ENCODE results near the gene MRPL11. TPM values are rescaled to one million over a fixed set of nuclear protein-coding genes. Genes with fewer than 3 reads are reported as not detected.

The MRPL11 gene
- total and polyA plus RNA-seq, 2 donors (not counting 1 experiment from before 2014, with no cell fraction given), result 32.7 to 35.7 TPM

DNA sequence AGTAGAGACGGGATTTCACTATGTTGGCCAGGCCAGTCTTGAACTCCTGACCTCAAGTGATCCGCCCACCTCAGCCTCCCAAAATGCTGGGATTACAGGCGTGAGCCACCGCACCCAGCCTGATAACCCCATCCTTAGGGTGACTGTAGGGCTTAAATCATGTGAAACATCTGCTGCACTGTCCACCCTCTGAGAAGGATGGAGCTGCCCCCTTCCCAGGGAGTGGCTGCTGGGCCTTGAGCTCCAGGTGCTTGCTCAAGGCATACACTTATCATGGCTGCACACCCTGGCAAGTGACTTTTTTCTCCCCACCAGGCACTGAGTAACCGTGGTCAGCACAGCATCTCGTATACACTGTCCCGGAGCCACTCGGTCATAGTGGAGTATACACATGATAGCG is 33.4 kb upstream of the MRPL11 start:
- no peak overlapping the region for H3K4me3 ChIP-seq (replicated peaks in 1 of 4; ENCODE audit: control extremely low read depth in 1 of 4, insufficient read depth in 1 of 4, low read depth in 3 of 4, low read length in 4 of 4)
- no peaks in the 10 kb centered on the region for H4K20me1 ChIP-seq (ENCODE audit: control insufficient read depth, extremely low read depth, insufficient read depth, low read length)
- no peak overlapping the region for H3K9ac ChIP-seq (ENCODE audit: insufficient read depth, low read length)
- H3K27ac ChIP-seq (ENCODE audit: insufficient read depth, low read length), result no peak overlapping the region
- no peak for DNase-seq (ENCODE audit: low read depth in 2 of 2)
- H3K9me3 ChIP-seq (ENCODE audit: control insufficient read depth, insufficient read depth, low read depth, low read length), result no peaks in the 10 kb centered on the region
- no peak overlapping the region for H2AFZ ChIP-seq (ENCODE audit: low read length)
- no peaks in the 10 kb centered on the region for H3K27me3 ChIP-seq (ENCODE audit: control insufficient read depth, insufficient read depth, low read length)
- no peak overlapping the region for H3K4me2 ChIP-seq (ENCODE audit: extremely low read depth, insufficient read depth, low read length)
- H3K36me3 ChIP-seq (ENCODE audit: control insufficient read depth, insufficient read depth, low read length), result peaks cover 9% of the 10 kb centered on the region
- peaks cover 5% of the 10 kb centered on the region for H3K4me1 ChIP-seq (ENCODE audit: control insufficient read depth, extremely low read depth, insufficient read depth, low read length)
- TF ChIP-seq CTCF (conservative IDR thresholded peaks at IDR 0.05 in 1 of 2, IDR thresholded peaks at IDR 0.05 in 1 of 2; ENCODE audit: low read depth in 1 of 2, low read length in 2 of 2) (no peak), EZH2 (IDR thresholded peaks at IDR 0.05; ENCODE audit: low read length, missing control alignments) (no peak)
- no peaks in the 10 kb centered on the region for H3K79me2 ChIP-seq (ENCODE audit: control insufficient read depth, insufficient read depth, low read length)

DNA sequence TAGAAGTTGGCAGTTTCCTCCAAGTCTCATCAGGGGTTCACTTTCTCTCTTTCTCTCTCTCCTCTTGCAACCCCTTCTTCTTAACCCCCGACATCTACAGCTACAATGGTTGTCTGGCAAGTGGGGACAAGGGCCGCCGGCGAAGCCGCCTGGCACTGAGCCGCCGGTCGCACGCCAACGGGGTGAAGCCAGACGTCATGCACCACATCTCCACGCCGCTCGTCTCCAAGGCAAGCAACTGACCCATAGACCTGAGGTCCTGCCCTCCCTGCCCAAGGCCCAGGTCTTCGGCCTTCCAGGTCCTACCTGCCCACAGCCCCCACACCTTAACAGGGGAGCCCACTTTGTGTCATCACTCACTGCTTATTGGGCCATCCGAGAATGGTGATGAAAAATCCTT is 32.5 kb upstream of the MRPL11 start:
- Histone ChIP-seq H3K27me3 (ENCODE audit: control insufficient read depth, insufficient read depth, low read length) (no peaks in the 10 kb centered on the region), H3K9ac (ENCODE audit: insufficient read depth, low read length) (no peak overlapping the region), H3K27ac (ENCODE audit: insufficient read depth, low read length) (no peak overlapping the region), H3K36me3 (ENCODE audit: control insufficient read depth, insufficient read depth, low read length) (peaks cover 9% of the 10 kb centered on the region), H2AFZ (ENCODE audit: low read length) (no peak overlapping the region), H3K79me2 (ENCODE audit: control insufficient read depth, insufficient read depth, low read length) (no peaks in the 10 kb centered on the region), H3K4me3 (replicated peaks in 1 of 4; ENCODE audit: control extremely low read depth in 1 of 4, insufficient read depth in 1 of 4, low read depth in 3 of 4, low read length in 4 of 4) (no peak overlapping the region), H3K9me3 (ENCODE audit: control insufficient read depth, insufficient read depth, low read depth, low read length) (no peaks in the 10 kb centered on the region), H3K4me2 (ENCODE audit: extremely low read depth, insufficient read depth, low read length) (no peak overlapping the region), H4K20me1 (ENCODE audit: control insufficient read depth, extremely low read depth, insufficient read depth, low read length) (no peaks in the 10 kb centered on the region), H3K4me1 (ENCODE audit: control insufficient read depth, extremely low read depth, insufficient read depth, low read length) (peaks cover 7% of the 10 kb centered on the region)
- no peak for DNase-seq (ENCODE audit: low read depth in 2 of 2)
- TF ChIP-seq CTCF (conservative IDR thresholded peaks at IDR 0.05 in 1 of 2, IDR thresholded peaks at IDR 0.05 in 1 of 2; ENCODE audit: low read depth in 1 of 2, low read length in 2 of 2), result no peak
- no peak for TF ChIP-seq EZH2 (IDR thresholded peaks at IDR 0.05; ENCODE audit: low read length, missing control alignments)

GRCh38 chr11:66470015-66470414 is 31.4 kb upstream of the MRPL11 start:
- no peak overlapping the region for H3K4me2 ChIP-seq (ENCODE audit: extremely low read depth, insufficient read depth, low read length)
- DNase-seq (ENCODE audit: low read depth in 2 of 2), result no peak

More at GRCh38 chr11:66470015-66470414, 31.4 kb upstream of the MRPL11 start:
- H3K79me2 ChIP-seq (ENCODE audit: control insufficient read depth, insufficient read depth, low read length), result no peaks in the 10 kb centered on the region
- H3K27me3 ChIP-seq (ENCODE audit: control insufficient read depth, insufficient read depth, low read length), result no peaks in the 10 kb centered on the region
- H4K20me1 ChIP-seq (ENCODE audit: control insufficient read depth, extremely low read depth, insufficient read depth, low read length), result no peaks in the 10 kb centered on the region
- no peaks in the 10 kb centered on the region for H3K9me3 ChIP-seq (ENCODE audit: control insufficient read depth, insufficient read depth, low read depth, low read length)
- no peak for TF ChIP-seq CTCF (conservative IDR thresholded peaks at IDR 0.05 in 1 of 2, IDR thresholded peaks at IDR 0.05 in 1 of 2; ENCODE audit: low read depth in 1 of 2, low read length in 2 of 2)
- TF ChIP-seq EZH2 (IDR thresholded peaks at IDR 0.05; ENCODE audit: low read length, missing control alignments), result no peak
- H3K36me3 ChIP-seq (ENCODE audit: control insufficient read depth, insufficient read depth, low read length), result peaks cover 9% of the 10 kb centered on the region
- no peak overlapping the region for H3K27ac ChIP-seq (ENCODE audit: insufficient read depth, low read length)
- no peak overlapping the region for H2AFZ ChIP-seq (ENCODE audit: low read length)
- H3K9ac ChIP-seq (ENCODE audit: insufficient read depth, low read length), result no peak overlapping the region
- H3K4me3 ChIP-seq (replicated peaks in 1 of 4; ENCODE audit: control extremely low read depth in 1 of 4, insufficient read depth in 1 of 4, low read depth in 3 of 4, low read length in 4 of 4), result no peak overlapping the region
- H3K4me1 ChIP-seq (ENCODE audit: control insufficient read depth, extremely low read depth, insufficient read depth, low read length), result peaks cover 7% of the 10 kb centered on the region

Measured in fibroblast of lung (primary cell).